OCI-LY7 (cell line): ENCODE measurements around the gene BTRC. TPM values are rescaled to one million over a fixed set of nuclear protein-coding genes. Genes with fewer than 3 reads are reported as not detected.
"Not testable (repeated sequence)": the region's sequence is repeated elsewhere in the genome, so short reads cannot be mapped to it uniquely, and the experiment has no call there.

Experiments used
- BruUV-seq: library from RNA; stranded (reverse); fragments of 400-500 nt; replicated peaks from 2 replicates; lab custom pipeline; 2021; lab: Mats Ljungman, UMichigan
- CTCF ChIA-PET: fragments of 300-600 bp; sonication (Branson Sonifier 250); formaldehyde crosslinking; loops from one replicate; lab custom pipeline; 2022; ENCODE audit warnings: antibody characterized with exemption; ENCODE audit not compliant: unreplicated experiment; lab: Charles Lee
- POLR2A ChIA-PET: fragments of 300-600 bp; sonication (Branson Sonifier 250); formaldehyde crosslinking; loops from one replicate; lab custom pipeline; 2022; ENCODE audit warnings: antibody characterized with exemption; lab: Charles Lee
- DNase-seq: peaks from one replicate; pipeline ENCODE4 v3.0.0-alpha.2; 2015; ENCODE audit warnings: low spot score
- H2AFZ ChIP-seq: fragments of 200-600 bp; sonication (generic), shearing (Covaris generic); 2 replicates; pipeline ENCODE4 v1.6.1; 2014; ENCODE audit warnings: mild to moderate bottlenecking, antibody characterized with exemption, low read length, moderate library complexity
- H3K27ac ChIP-seq: fragments of 200-600 bp; sonication (generic); 2 replicates; pipeline ENCODE4 v1.5.1; 2014; ENCODE audit warnings: mixed run types, low read depth, mild to moderate bottlenecking, moderate library complexity, low read length, inconsistent platforms; ENCODE audit not compliant: poor library complexity, severe bottlenecking
- H3K36me3 ChIP-seq: fragments of 200-600 bp; sonication (generic); 2 replicates; pipeline ENCODE4 v1.6.1; 2014; ENCODE audit warnings: mild to moderate bottlenecking, antibody characterized with exemption, low read length, moderate library complexity, mixed read lengths; ENCODE audit not compliant: insufficient read depth
- H3K4me1 ChIP-seq: fragments of 200-600 bp; sonication (generic); 2 replicates; pipeline ENCODE4 v1.5.1; 2014; ENCODE audit warnings: mild to moderate bottlenecking, low read length; ENCODE audit not compliant: insufficient read depth, poor library complexity, severe bottlenecking
- H3K4me2 ChIP-seq: fragments of 200-600 bp; sonication (generic); 2 replicates; pipeline ENCODE4 v1.6.1; 2014; ENCODE audit warnings: mild to moderate bottlenecking, low read length
- H3K4me3 ChIP-seq: fragments of 200-600 bp; sonication (generic); 2 replicates; pipeline ENCODE4 v1.5.1; 2014; ENCODE audit warnings: mild to moderate bottlenecking, low read depth, low read length; ENCODE audit not compliant: poor library complexity, severe bottlenecking
- H3K79me2 ChIP-seq: fragments of 200-600 bp; sonication (generic); 2 replicates; pipeline ENCODE4 v1.6.1; 2016; ENCODE audit warnings: low read depth, mild to moderate bottlenecking, low read length, moderate library complexity, mixed read lengths; ENCODE audit not compliant: insufficient read depth
- H3K9me2 ChIP-seq: fragments of 200-600 bp; sonication (generic); 2 replicates; pipeline ENCODE4 v1.6.1; 2016; ENCODE audit warnings: mild to moderate bottlenecking, low read length, mixed read lengths; ENCODE audit not compliant: insufficient read depth
- H3K9me3 ChIP-seq: fragments of 200-600 bp; sonication (generic); 2 replicates; pipeline ENCODE4 v1.6.1; 2014; ENCODE audit warnings: mild to moderate bottlenecking, mixed run types, low read length, mixed read lengths
- H4K20me1 ChIP-seq: fragments of 200-600 bp; sonication (generic); 2 replicates; pipeline ENCODE4 v1.6.1; 2014; ENCODE audit warnings: mild to moderate bottlenecking, antibody characterized with exemption, low read length, moderate library complexity, mixed read lengths; ENCODE audit not compliant: insufficient read depth
- CTCF ChIP-seq: fragments of 200-600 bp; sonication (generic); conservative IDR thresholded peaks from 2 replicates; pipeline ENCODE4 v1.5.1; 2014; ENCODE audit warnings: mild to moderate bottlenecking, antibody characterized with exemption, low read length, moderate library complexity, mixed read lengths
- EZH2phosphoT487 ChIP-seq: fragments of 200-600 bp; sonication (generic); IDR thresholded peaks from 2 replicates; pipeline ENCODE4 v1.6.1; 2018; ENCODE audit warnings: low read depth, borderline replicate concordance, mild to moderate bottlenecking, mixed run types, antibody characterized with exemption, low read length, moderate library complexity, mixed read lengths
- intact Hi-C: fragments of 100-400 bp; cut with micrococcal nuclease; formaldehyde crosslinking; loops from one replicate; pipeline ENCODE4 v1.10.0; 2022; ENCODE audit not compliant: unreplicated experiment
- total RNA-seq, 2 experiments: library from RNA; depleted of rRNA in 1 of 2; stranded (reverse); fragments of >200 nt in 1 of 2; shearing (Covaris generic) in 1 of 2; gene quantifications; 2 replicates each; pipeline ENCODE4 v1.2.3, GENCODE V29; 2014 to 2022

Gene BTRC
- total RNA-seq, 2 experiments from 2014 or later, result 6.1 to 17.8 TPM

GRCh38 chr10:101414034-101414433 lies 60.1 kb downstream of the BTRC start:
- Histone ChIP-seq H3K4me1 (peaks cover 18% of the 10 kb centered on the region), H4K20me1 (no peaks in the 10 kb centered on the region), H3K4me2 (no peak overlapping the region), H3K9me3 (peaks cover 3% of the 10 kb centered on the region; the same call in 1 of the 2 replicates), H3K9me2 (no peaks in the 10 kb centered on the region), H3K27ac (no peak overlapping the region), H3K36me3 (no peaks in the 10 kb centered on the region), H2AFZ (no peak overlapping the region), H3K79me2 (no peaks in the 10 kb centered on the region), H3K4me3 (no peak overlapping the region)
- TF ChIP-seq EZH2phosphoT487 (no peak), CTCF (no peak)
- BruUV-seq, result no TSS peak
- ChIA-PET POLR2A (interaction anchor here (1.7 kb wide), 1 partner anchor 10 kb away, joined by 5 read pairs; no protein-coding TSS in a partner anchor), CTCF (interaction anchor here (0.5 kb wide), 1 partner anchor 65 kb away, joined by 3 read pairs; no protein-coding TSS in a partner anchor)
- no peak for DNase-seq
- intact Hi-C loops, result no loop called here

DNA sequence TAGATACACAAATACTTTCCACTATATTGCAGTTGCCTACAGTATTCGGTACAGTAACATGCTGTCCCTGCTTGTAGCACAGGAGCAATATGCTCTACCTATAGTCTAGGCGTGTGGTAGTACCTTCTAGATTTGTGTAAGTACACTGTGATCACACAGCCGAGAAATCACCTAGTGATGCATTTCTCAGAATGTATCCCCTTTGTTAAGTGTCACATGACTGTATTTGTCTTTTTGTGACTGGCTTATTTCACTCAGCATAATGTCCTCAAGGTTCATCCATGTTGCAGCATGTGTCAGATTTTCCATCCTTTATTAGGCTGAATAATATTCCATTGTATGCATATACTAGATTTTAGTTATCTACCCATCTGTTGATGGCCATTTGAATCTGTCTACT lies 61.9 kb downstream of the BTRC start:
- no peaks in the 10 kb centered on the region for H3K9me2 ChIP-seq
- intact Hi-C loops, result no loop called here
- DNase-seq, result no peak
- H3K4me3 ChIP-seq, result no peak overlapping the region
- ChIA-PET POLR2A (no interaction called here), CTCF (no interaction called here)
- peaks cover 3% of the 10 kb centered on the region; the same call in 1 of the 2 replicates for H3K9me3 ChIP-seq
- BruUV-seq, result no TSS peak
- no peaks in the 10 kb centered on the region for H3K36me3 ChIP-seq
- no peak overlapping the region for H2AFZ ChIP-seq
- H3K4me2 ChIP-seq, result no peak overlapping the region
- H3K4me1 ChIP-seq, result peaks cover 18% of the 10 kb centered on the region
- TF ChIP-seq CTCF, result no peak
- TF ChIP-seq EZH2phosphoT487, result no peak
- no peaks in the 10 kb centered on the region for H3K79me2 ChIP-seq
- H3K27ac ChIP-seq, result no peak overlapping the region
- no peaks in the 10 kb centered on the region for H4K20me1 ChIP-seq

DNA sequence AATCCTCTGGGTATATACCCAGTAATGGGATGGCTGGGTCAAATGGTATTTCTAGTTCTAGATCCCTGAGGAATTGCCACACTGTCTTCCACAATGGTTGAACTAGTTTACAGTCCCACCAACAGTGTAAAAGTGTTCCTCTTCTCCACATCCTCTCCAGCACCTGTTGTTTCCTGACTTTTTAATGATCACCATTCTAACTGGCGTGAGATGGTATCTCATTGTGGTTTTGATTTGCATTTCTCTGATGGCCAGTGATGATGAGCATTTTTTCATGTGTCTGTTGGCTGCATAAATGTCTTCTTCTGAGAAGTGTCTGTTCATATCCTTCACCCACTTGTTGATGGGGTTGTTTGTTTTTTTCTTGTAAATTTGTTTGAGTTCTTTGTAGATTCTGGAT lies 68.0 kb downstream of the BTRC start:
- DNase-seq, H3K79me2 ChIP-seq, H3K4me1 ChIP-seq, CTCF ChIA-PET, POLR2A ChIA-PET, H3K36me3 ChIP-seq, intact Hi-C loops, H3K4me3 ChIP-seq, H3K9me2 ChIP-seq, BruUV-seq, H3K27ac ChIP-seq, H4K20me1 ChIP-seq, H2AFZ ChIP-seq, H3K4me2 ChIP-seq, H3K9me3 ChIP-seq: not testable (repeated sequence)
